Panc1 (cell line): ENCODE measurements around the gene YY1AP1. TPM values are rescaled to one million over a fixed set of nuclear protein-coding genes. Genes with fewer than 3 reads are reported as not detected.

Source experiments
- ATAC-seq: fragments of 200-7000 bp; cut with Tn5 transposase; 2 replicates; pipeline ENCODE4 v1.9.1; 2020; ENCODE audit warnings: mild to moderate bottlenecking, moderate library complexity
- Bru-seq: library from RNA; stranded (reverse); fragments of 400-500 nt; gene quantifications from one replicate; lab custom pipeline; 2021; lab: Mats Ljungman, UMichigan
- BruChase-seq, 2 experiments: library from RNA; stranded (reverse); fragments of 400-500 nt; gene quantifications; one replicate each; lab custom pipeline; 2021; lab: Mats Ljungman, UMichigan
- BruUV-seq: library from RNA; stranded (reverse); fragments of 400-500 nt; replicated peaks from 2 replicates; lab custom pipeline; 2021; lab: Mats Ljungman, UMichigan
- CTCF ChIA-PET: fragments of 300-600 bp; sonication (Branson Sonifier 250); formaldehyde crosslinking; loops from one replicate; lab custom pipeline; 2022; ENCODE audit warnings: antibody characterized with exemption; lab: Charles Lee
- POLR2A ChIA-PET: fragments of 300-600 bp; sonication (Branson Sonifier 250); formaldehyde crosslinking; loops from one replicate; lab custom pipeline; 2022; ENCODE audit warnings: antibody characterized with exemption; lab: Charles Lee
- DNase-seq: peaks from one replicate; pipeline ENCODE4 v3.0.0-alpha.2; 2010; ENCODE audit warnings: low read depth, low spot score
- H3K27ac ChIP-seq: 2 replicates; pipeline ENCODE4 v1.5.1; 2011; ENCODE audit warnings: mild to moderate bottlenecking, low read length, inconsistent platforms
- H3K27me3 ChIP-seq: fragments of 200-500 bp; sonication (Bioruptor generic); 2 replicates; pipeline ENCODE4 v1.6.0; 2014; ENCODE audit warnings: low read length, inconsistent platforms; ENCODE audit not compliant: control insufficient read depth, insufficient read depth
- H3K36me3 ChIP-seq: fragments of 200-500 bp; sonication (Bioruptor generic); 2 replicates; pipeline ENCODE4 v1.5.1; 2014; ENCODE audit warnings: inconsistent platforms, mild to moderate bottlenecking, low read length, moderate library complexity; ENCODE audit not compliant: control insufficient read depth, insufficient read depth
- H3K4me1 ChIP-seq: 2 replicates; pipeline ENCODE4 v1.5.1; 2011; ENCODE audit warnings: inconsistent platforms, mild to moderate bottlenecking, low read length, moderate library complexity; ENCODE audit not compliant: control insufficient read depth, insufficient read depth
- H3K4me3 ChIP-seq, 2 experiments: 2 replicates each; pipeline ENCODE4 v1.5.1; 2011 to 2012; ENCODE audit warnings: low read depth in 2 of 2, low read length in 2 of 2, mild to moderate bottlenecking in 2 of 2, inconsistent platforms in 1 of 2, moderate library complexity in 1 of 2
- H3K9me3 ChIP-seq: fragments of 200-500 bp; sonication (Bioruptor generic); 2 replicates; pipeline ENCODE4 v1.5.1; 2014; ENCODE audit warnings: low read depth, mild to moderate bottlenecking, inconsistent platforms, low read length, moderate library complexity; ENCODE audit not compliant: control insufficient read depth, insufficient read depth
- CTCF ChIP-seq: fragments of 450-650 bp; IDR thresholded peaks from 2 replicates; pipeline ENCODE4 v1.5.1; 2017; ENCODE audit warnings: mild to moderate bottlenecking
- POLR2AphosphoS5 ChIP-seq: IDR thresholded peaks from 2 replicates; pipeline ENCODE4 v1.6.1; 2012; ENCODE audit warnings: mild to moderate bottlenecking, low read depth, low read length, moderate library complexity
- REST ChIP-seq, 2 experiments: IDR thresholded peaks; 2 replicates each; pipeline ENCODE4 v1.6.1; 2011 to 2012; ENCODE audit warnings: low read depth in 2 of 2, control low read depth in 1 of 2, low read length in 1 of 2, mild to moderate bottlenecking in 1 of 2, moderate library complexity in 1 of 2; ENCODE audit not compliant: insufficient read depth in 1 of 2
- SIN3A ChIP-seq: IDR thresholded peaks from 2 replicates; pipeline ENCODE4 v1.6.1; 2012; ENCODE audit warnings: low read depth, mild to moderate bottlenecking, low read length, moderate library complexity, borderline replicate concordance; ENCODE audit not compliant: insufficient read depth
- TCF7L2 ChIP-seq: IDR thresholded peaks from 2 replicates; pipeline ENCODE4 v1.6.1; 2011; ENCODE audit warnings: mild to moderate bottlenecking, low read depth, low read length, inconsistent platforms
- in situ Hi-C: cut with HindIII; loops from 2 replicates; pipeline ENCODE4 v1.10.0; 2016; ENCODE audit warnings: low sequenced_read_pairs, low pct_unique_long_range_greater_than_20kb
- intact Hi-C: fragments of 100-400 bp; cut with micrococcal nuclease; formaldehyde crosslinking; loops from one replicate; pipeline ENCODE4 v1.10.0; 2022; ENCODE audit not compliant: unreplicated experiment
- long read RNA-seq: library from polyadenylated mRNA; unstranded; transcript quantifications from one replicate; pipeline ENCODE4 v2.0.0, GENCODE V29; 2021; ENCODE audit not compliant: unreplicated experiment
- polyA plus RNA-seq: library from polyadenylated mRNA; unstranded; fragments of >200 nt; gene quantifications from one replicate; pipeline ENCODE4 v1.2.1, GENCODE V29; 2012; ENCODE audit warnings: missing spikeins; ENCODE audit not compliant: insufficient read length
- total RNA-seq: library from RNA; stranded (reverse); gene quantifications from one replicate; pipeline ENCODE4 v1.2.1, GENCODE V29; 2021; ENCODE audit not compliant: unreplicated experiment

YY1AP1 gene, protein sequence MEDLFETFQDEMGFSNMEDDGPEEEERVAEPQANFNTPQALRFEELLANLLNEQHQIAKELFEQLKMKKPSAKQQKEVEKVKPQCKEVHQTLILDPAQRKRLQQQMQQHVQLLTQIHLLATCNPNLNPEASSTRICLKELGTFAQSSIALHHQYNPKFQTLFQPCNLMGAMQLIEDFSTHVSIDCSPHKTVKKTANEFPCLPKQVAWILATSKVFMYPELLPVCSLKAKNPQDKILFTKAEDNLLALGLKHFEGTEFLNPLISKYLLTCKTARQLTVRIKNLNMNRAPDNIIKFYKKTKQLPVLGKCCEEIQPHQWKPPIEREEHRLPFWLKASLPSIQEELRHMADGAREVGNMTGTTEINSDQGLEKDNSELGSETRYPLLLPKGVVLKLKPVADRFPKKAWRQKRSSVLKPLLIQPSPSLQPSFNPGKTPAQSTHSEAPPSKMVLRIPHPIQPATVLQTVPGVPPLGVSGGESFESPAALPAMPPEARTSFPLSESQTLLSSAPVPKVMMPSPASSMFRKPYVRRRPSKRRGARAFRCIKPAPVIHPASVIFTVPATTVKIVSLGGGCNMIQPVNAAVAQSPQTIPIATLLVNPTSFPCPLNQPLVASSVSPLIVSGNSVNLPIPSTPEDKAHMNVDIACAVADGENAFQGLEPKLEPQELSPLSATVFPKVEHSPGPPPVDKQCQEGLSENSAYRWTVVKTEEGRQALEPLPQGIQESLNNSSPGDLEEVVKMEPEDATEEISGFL
- 58.7 TPM for total RNA-seq
- polyA plus RNA-seq = 35.6 TPM
- percentile 91 among the genes with signal in this experiment for Bru-seq, nascent RNA
- BruChase-seq, experiment 1, labeled RNA remaining after a 2-hour chase = percentile 91 among the genes with signal in this experiment
- percentile 87 among the genes with signal in this experiment for BruChase-seq, experiment 2, labeled RNA remaining after a 6-hour chase
- long read RNA-seq, transcript YY1AP1-212 (11 exons, 2,654 nt) = minor isoform, 20 of 118 reads
- long read RNA-seq, transcript YY1AP1-205 (11 exons, 2,663 nt) = major isoform, 32 of 118 reads
- long read RNA-seq, partial matches to known transcripts = 10 of 118 reads
- long read RNA-seq, other reads (novel, unspliced or antisense) = 45 of 118 reads

DNA sequence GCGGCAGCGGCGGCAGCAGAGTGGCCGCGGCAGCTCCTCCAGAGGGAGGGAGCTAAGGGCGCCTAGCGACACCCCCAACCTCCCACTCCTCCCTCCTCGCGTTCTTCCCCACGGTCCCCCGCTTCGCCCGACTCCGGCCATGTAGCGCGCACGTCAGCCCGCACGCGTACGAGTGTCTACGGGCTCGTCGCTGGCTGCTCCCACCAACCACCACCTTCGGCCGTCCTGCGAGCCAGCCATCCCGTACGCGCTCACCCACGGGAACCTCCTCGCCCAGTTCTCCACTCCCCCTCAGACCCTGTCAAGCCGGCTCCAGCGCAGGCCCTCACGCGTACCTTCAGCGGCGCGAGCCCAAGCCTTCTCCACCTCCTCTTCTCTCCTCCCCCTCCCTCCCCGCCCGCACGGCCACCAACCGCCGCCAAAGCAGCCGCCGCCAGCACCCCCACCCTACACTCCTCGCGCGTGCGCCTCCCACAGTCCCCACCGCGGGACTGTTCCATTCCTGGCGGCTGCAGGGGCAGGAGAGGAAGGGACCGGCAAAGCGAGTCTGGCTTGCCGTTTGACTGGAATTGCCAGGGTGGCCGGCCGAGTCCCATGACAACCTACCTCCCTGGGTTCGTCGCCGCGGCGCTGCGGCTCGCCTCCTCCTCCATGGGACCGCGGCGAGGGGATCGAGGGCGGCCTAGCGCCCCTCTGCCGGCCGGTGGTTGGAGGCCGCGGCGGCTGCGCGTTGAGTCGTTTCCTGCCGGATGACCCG is at the start of gene YY1AP1:
Gene YY1AP1 (minus strand): TSS at position 451 of the 757 bp plus-strand sequence. CDS start 8,338 bp downstream, outside the sequence.
- BruUV-seq = no TSS peak

More for the DNA sequence above, at the start of gene YY1AP1:
- Histone ChIP-seq H3K27me3 (no peaks in the 10 kb centered on the region), H3K4me3 (peak within 1 kb of the TSS; percentile 86 to 89), H3K36me3 (peaks cover 13% of the 10 kb centered on the region), H3K27ac (peak within 1 kb of the TSS; percentile 95), H3K9me3 (no peaks in the 10 kb centered on the region; the same call in 1 of the 2 replicates), H3K4me1 (peaks cover 9% of the 10 kb centered on the region)
- DNase-seq = peak; percentile 61
- intact Hi-C loops = no loop called here
- in situ Hi-C loops = no loop called here
- TF ChIP-seq TCF7L2 (peak; percentile 61), REST (IDR thresholded peaks at IDR 0.05; ENCODE audit: insufficient read depth in 1 of 2, low read depth in 2 of 2, low read length in 1 of 2) (no peak), SIN3A (peak; percentile 83), CTCF (no peak), POLR2AphosphoS5 (peak; percentile 59)
- peak; percentile 94 for ATAC-seq
- CTCF ChIA-PET = no interaction called here
- POLR2A ChIA-PET = no interaction called here
